A673 (cell line): ENCODE data around the gene S100A10. TPM values are rescaled to one million over a fixed set of nuclear protein-coding genes. Genes with fewer than 3 reads are reported as not detected.

Experiments used
- BruUV-seq: library from RNA; stranded (reverse); fragments of 400-500 nt; replicated peaks from 2 replicates; lab custom pipeline; 2021; lab: Mats Ljungman, UMichigan
- CTCF ChIA-PET: fragments of 300-600 bp; sonication (Branson Sonifier 250); formaldehyde crosslinking; loops from one replicate; lab custom pipeline; 2022; ENCODE audit warnings: antibody characterized with exemption; lab: Charles Lee
- POLR2A ChIA-PET: fragments of 300-600 bp; sonication (Branson Sonifier 250); formaldehyde crosslinking; loops from one replicate; lab custom pipeline; 2022; ENCODE audit warnings: antibody characterized with exemption; ENCODE audit not compliant: low non-redundant PET; lab: Charles Lee
- DNase-seq: peaks from one replicate; pipeline ENCODE4 v3.0.0-alpha.2; 2015; ENCODE audit warnings: low spot score
- H3K27ac ChIP-seq: fragments of 200-600 bp; sonication (generic); 2 replicates; pipeline ENCODE4 v1.5.1; 2016; ENCODE audit warnings: mixed run types, low read depth, mild to moderate bottlenecking, mixed read lengths, antibody characterized with exemption, low read length; ENCODE audit not compliant: poor library complexity, severe bottlenecking
- H3K27me3 ChIP-seq: fragments of 200-600 bp; sonication (generic); replicated peaks from 2 replicates; pipeline ENCODE4 v1.6.1; 2017; ENCODE audit warnings: mixed run types, low read depth, mild to moderate bottlenecking, mixed read lengths, antibody characterized with exemption, low read length; ENCODE audit not compliant: insufficient read depth, poor library complexity
- H3K36me3 ChIP-seq: fragments of 200-600 bp; sonication (generic); 2 replicates; pipeline ENCODE4 v1.6.1; 2016; ENCODE audit warnings: mixed run types, mild to moderate bottlenecking, mixed read lengths, antibody characterized with exemption, low read length; ENCODE audit not compliant: insufficient read depth, poor library complexity, severe bottlenecking
- H3K4me1 ChIP-seq: fragments of 200-600 bp; sonication (generic); 2 replicates; pipeline ENCODE4 v1.6.1; 2017; ENCODE audit warnings: mixed run types, mild to moderate bottlenecking, mixed read lengths, antibody characterized with exemption, low read length; ENCODE audit not compliant: insufficient read depth, poor library complexity, severe bottlenecking
- H3K4me3 ChIP-seq: fragments of 200-600 bp; sonication (generic); 2 replicates; pipeline ENCODE4 v1.5.1; 2016; ENCODE audit warnings: low read depth, mixed run types, mild to moderate bottlenecking, mixed read lengths, low read length; ENCODE audit not compliant: poor library complexity, severe bottlenecking
- H3K9me3 ChIP-seq: fragments of 200-600 bp; sonication (generic); 2 replicates; pipeline ENCODE4 v1.6.1; 2016; ENCODE audit warnings: mixed run types, low read depth, mild to moderate bottlenecking, mixed read lengths, antibody characterized with exemption, low read length; ENCODE audit not compliant: poor library complexity, severe bottlenecking
- CTCF ChIP-seq: fragments of 300-800, 200-600 bp; sonication (generic); conservative IDR thresholded peaks from 2 replicates; pipeline ENCODE4 v1.5.1; 2017; ENCODE audit warnings: low read depth, mild to moderate bottlenecking, antibody characterized with exemption, low read length, moderate library complexity, mixed read lengths
- EZH2 ChIP-seq: fragments of 200-600 bp; sonication (generic); IDR thresholded peaks from 2 replicates; pipeline ENCODE4 v1.6.1; 2017; ENCODE audit warnings: borderline replicate concordance, low read depth, mild to moderate bottlenecking, mixed read lengths, antibody characterized with exemption, low read length; ENCODE audit not compliant: poor library complexity, severe bottlenecking
- intact Hi-C: fragments of 100-400 bp; cut with micrococcal nuclease; formaldehyde crosslinking; loops from one replicate; pipeline ENCODE4 v1.10.0; 2022; ENCODE audit not compliant: unreplicated experiment
- total RNA-seq: library from RNA; stranded (reverse); gene quantifications from 2 replicates; pipeline ENCODE4 v1.2.3, GENCODE V29; 2021

Gene S100A10
- total RNA-seq, 1 experiment from 2014 or later: 42.4 TPM

- Histone ChIP-seq H3K4me1 (peaks cover 42% of the 10 kb centered on the region), H3K9me3 (no peaks in the 10 kb centered on the region), H3K4me3 (no peak overlapping the region), H3K27ac (no peak overlapping the region), H3K27me3 (no peaks in the 10 kb centered on the region), H3K36me3 (peaks cover 6% of the 10 kb centered on the region)
- ChIA-PET POLR2A (interaction anchor here (0.6 kb wide), 1 partner anchor 14 kb away, joined by 5 read pairs; no protein-coding TSS in a partner anchor), CTCF (no interaction called here)
- DNase-seq: no peak
- no TSS peak for BruUV-seq
- intact Hi-C loops: no loop called here
- TF ChIP-seq EZH2 (no peak), CTCF (no peak)
These were observed 7.0 kb downstream of the S100A10 start for GRCh38 chr1:151986501-151987190.

DNA sequence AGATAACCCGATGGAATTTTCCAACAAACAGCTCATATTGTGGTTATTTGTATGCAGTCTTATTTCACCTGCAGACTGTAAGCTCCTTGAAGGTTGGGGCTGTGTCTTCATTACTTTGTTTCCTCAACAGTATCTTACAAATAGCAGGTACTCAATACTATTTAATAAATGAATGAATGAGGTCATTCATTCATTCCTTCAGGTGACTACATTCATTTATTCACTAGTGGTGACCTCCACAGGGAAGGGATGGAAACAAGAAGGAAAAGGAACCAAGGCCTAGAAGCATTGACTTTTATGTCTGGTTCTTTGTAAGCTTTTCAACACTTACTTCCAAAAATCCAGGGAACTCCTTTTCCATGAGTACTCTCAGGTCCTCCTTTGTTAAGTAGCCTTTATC is 7.9 kb downstream of the S100A10 start:
- Histone ChIP-seq H3K36me3 (peaks cover 6% of the 10 kb centered on the region), H3K27me3 (no peaks in the 10 kb centered on the region), H3K4me3 (no peak overlapping the region), H3K9me3 (no peaks in the 10 kb centered on the region), H3K27ac (no peak overlapping the region), H3K4me1 (peaks cover 38% of the 10 kb centered on the region)
- DNase-seq: no peak
- TF ChIP-seq EZH2 (no peak), CTCF (no peak)
- ChIA-PET POLR2A (interaction anchor here (0.6 kb wide), 1 partner anchor 13 kb away, joined by 5 read pairs; no protein-coding TSS in a partner anchor), CTCF (no interaction called here)
- intact Hi-C loops: no loop called here
- no TSS peak for BruUV-seq

- TF ChIP-seq EZH2 (no peak), CTCF (no peak)
- no peaks in the 10 kb centered on the region for H3K9me3 ChIP-seq
- ChIA-PET CTCF (no interaction called here), POLR2A (no interaction called here)
- BruUV-seq: no TSS peak
- intact Hi-C loops: no loop called here
- H3K36me3 ChIP-seq: peaks cover 6% of the 10 kb centered on the region
- no peak for DNase-seq
- H3K27me3 ChIP-seq: no peaks in the 10 kb centered on the region
- H3K4me1 ChIP-seq: peaks cover 38% of the 10 kb centered on the region
- H3K27ac ChIP-seq: no peak overlapping the region
- no peak overlapping the region for H3K4me3 ChIP-seq
These were observed 8.4 kb downstream of the S100A10 start for GRCh38 chr1:151985270-151985669.
